Measurements from ENCODE around the gene SMIM45.
A peak's percentile ranks its signal among the peaks of the same experiment; 100 is the strongest.

SMIM45 gene

GRCh38 chr22:41964112-41964491 lies 12.2 kb downstream of the SMIM45 start:
- ChIA-PET POLR2A (no interaction called here), CTCF (interaction anchor here (1.2 to 2.0 kb wide), 2 partner anchors 116 to 267 kb away, joined by 3 to 8 read pairs; partner anchors contain the start of gene SMDT1)
- DNase-seq (ENCODE audit: extremely low spot score), result no peak
- TF ChIP-seq CTCF (IDR thresholded peaks at IDR 0.05; ENCODE audit: control extremely low read depth, extremely low read depth, low read depth, missing control alignments), result no peak

- CTCF ChIA-PET, result interaction anchor here (0.7 to 3.7 kb wide), 12 partner anchors 9 to 507 kb away, joined by 3 to 18 read pairs (median 4); partner anchors contain the start of gene NDUFA6
- POLR2A ChIA-PET, result no interaction called here
- no peak for TF ChIP-seq CTCF (IDR thresholded peaks at IDR 0.05; ENCODE audit: control extremely low read depth, extremely low read depth, low read depth, missing control alignments)
- DNase-seq (ENCODE audit: extremely low spot score), result no peak
Observed at GRCh38 chr22:41966225-41966606, 14.3 kb downstream of the SMIM45 start.

GRCh38 chr22:41966607-41967240 lies 14.8 kb downstream of the SMIM45 start:
- CTCF ChIA-PET, result interaction anchor here (0.7 to 3.7 kb wide), 24 partner anchors 8 to 526 kb away, joined by 3 to 18 read pairs (median 3); partner anchors contain the start of genes NDUFA6 and SMDT1
- DNase-seq (ENCODE audit: extremely low spot score), result peak; percentile 63
- POLR2A ChIA-PET, result no interaction called here
- TF ChIP-seq CTCF (IDR thresholded peaks at IDR 0.05; ENCODE audit: control extremely low read depth, extremely low read depth, low read depth, missing control alignments), result peak; percentile 34

- ChIA-PET CTCF (interaction anchor here (0.7 to 3.7 kb wide), 10 partner anchors 11 to 476 kb away, joined by 3 to 18 read pairs (median 4); partner anchors contain the start of gene NDUFA6), POLR2A (no interaction called here)
- TF ChIP-seq CTCF (IDR thresholded peaks at IDR 0.05; ENCODE audit: control extremely low read depth, extremely low read depth, low read depth, missing control alignments), result no peak
- no peak for DNase-seq (ENCODE audit: extremely low spot score)
Observed at GRCh38 chr22:41968601-41969000, 16.7 kb downstream of the SMIM45 start.

GRCh38 chr22:41969110-41969646 lies 17.2 kb downstream of the SMIM45 start, which contains the start of gene SEPTIN3:
Gene SEPTIN3 (plus strand): TSS chr22:41969443. CDS start chr22:41971493, 2,050 bp downstream.
- no peak for DNase-seq (ENCODE audit: extremely low spot score)
- ChIA-PET CTCF (interaction anchor here (0.7 to 1.5 kb wide), 5 partner anchors 10 to 272 kb away, joined by 3 to 5 read pairs (median 3); no protein-coding TSS in a partner anchor), POLR2A (no interaction called here)
- no peak for TF ChIP-seq CTCF (IDR thresholded peaks at IDR 0.05; ENCODE audit: control extremely low read depth, extremely low read depth, low read depth, missing control alignments)

- ChIA-PET POLR2A (no interaction called here), CTCF (interaction anchor here (0.7 to 1.5 kb wide), 7 partner anchors 8 to 467 kb away, joined by 3 to 7 read pairs (median 3); partner anchors contain the start of gene NDUFA6)
- TF ChIP-seq CTCF (IDR thresholded peaks at IDR 0.05; ENCODE audit: control extremely low read depth, extremely low read depth, low read depth, missing control alignments), result no peak
- DNase-seq (ENCODE audit: extremely low spot score), result no peak
Observed at GRCh38 chr22:41970601-41971000, 18.7 kb downstream of the SMIM45 start.
